ENCODE data around the gene KREMEN1. TPM values are rescaled to one million over a fixed set of nuclear protein-coding genes. Genes with fewer than 3 reads are reported as not detected.
"Not testable (repeated sequence)": the region's sequence is repeated elsewhere in the genome, so short reads cannot be mapped to it uniquely, and the experiment has no call there.

Gene KREMEN1
- polyA plus RNA-seq, 3 donors from 2014 or later: not detected

DNA sequence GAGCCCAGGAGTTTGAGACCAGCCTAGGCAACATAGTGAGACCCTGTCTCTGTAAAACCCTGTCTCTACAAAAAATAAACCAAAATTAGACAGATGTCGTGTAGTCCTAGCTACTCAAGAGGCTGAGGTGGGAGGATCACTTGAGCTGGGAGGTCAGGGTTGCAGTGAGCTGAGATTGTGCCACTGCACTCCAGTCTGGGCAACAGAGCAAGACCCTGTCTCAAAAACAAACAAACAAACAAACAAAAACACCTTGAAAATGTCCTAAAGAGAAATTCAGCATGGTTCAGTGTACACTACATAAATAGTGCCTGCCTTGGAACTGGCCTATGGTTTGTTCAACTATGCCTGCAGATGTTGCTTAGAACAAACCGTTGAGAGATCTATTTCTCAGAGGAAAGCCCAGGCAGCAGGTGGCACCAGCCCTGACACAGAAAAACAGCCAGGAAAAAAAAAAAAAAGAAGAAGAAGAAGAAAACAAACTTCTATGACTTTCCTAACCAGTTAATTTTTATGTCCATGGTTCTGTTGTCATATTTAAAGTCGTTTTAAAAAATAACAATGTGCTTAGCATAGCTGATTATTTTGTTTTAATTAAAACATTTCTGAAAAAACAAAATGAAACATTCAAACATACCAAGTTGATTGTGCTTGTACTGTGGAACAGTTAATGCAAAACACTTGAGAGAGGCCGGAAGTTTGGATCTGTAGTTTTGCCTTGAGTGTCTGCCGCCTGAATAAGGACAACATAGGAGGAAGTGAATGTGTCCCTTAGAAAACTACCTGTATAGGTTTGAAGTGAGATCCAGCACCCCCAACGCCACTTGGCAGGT is 5.4 kb downstream of the KREMEN1 start:
- H3K27me3 Mint-ChIP-seq (ENCODE audit: low read depth in 3 of 3): peaks cover 8 to 28% (median 26%) of the 10 kb centered on the region in 3 donors
- H3K4me1 Mint-ChIP-seq: peaks cover 24 to 40% of the 10 kb centered on the region in 2 donors
- DNase-seq: no peak
- H3K9me3 Mint-ChIP-seq: no peaks in the 10 kb centered on the region
- no peaks in the 10 kb centered on the region for H3K36me3 Mint-ChIP-seq
- H3K4me3 Mint-ChIP-seq: no peak overlapping the region
- no peak overlapping the region for H3K27ac Mint-ChIP-seq

DNA sequence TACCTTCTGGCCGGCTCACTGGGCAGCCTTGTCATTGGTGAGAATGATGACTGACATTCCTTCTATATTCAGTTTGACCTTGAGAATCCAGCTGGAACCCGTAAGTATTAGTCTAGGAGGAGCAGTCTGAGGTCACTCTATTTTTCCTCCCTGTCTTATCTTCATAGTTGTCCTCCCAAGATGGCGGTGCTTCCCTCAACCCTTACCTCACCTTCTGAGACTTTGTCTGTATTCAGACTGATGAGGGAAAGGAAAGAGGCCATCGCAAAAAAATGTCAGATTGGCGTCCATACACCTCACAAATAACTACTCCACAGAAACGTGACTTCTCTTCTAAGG is 6.0 kb downstream of the KREMEN1 start:
- peaks cover 24 to 40% of the 10 kb centered on the region in 2 donors for H3K4me1 Mint-ChIP-seq
- DNase-seq: no peak
- H3K9me3 Mint-ChIP-seq: no peaks in the 10 kb centered on the region
- no peak overlapping the region for H3K4me3 Mint-ChIP-seq
- peaks cover 11 to 32% (median 26%) of the 10 kb centered on the region in 3 donors for H3K27me3 Mint-ChIP-seq (ENCODE audit: low read depth in 3 of 3)
- H3K27ac Mint-ChIP-seq: no peak overlapping the region
- no peaks in the 10 kb centered on the region for H3K36me3 Mint-ChIP-seq

GRCh38 chr22:29079218-29079901 is 6.5 kb downstream of the KREMEN1 start:
- peak; percentile 44 to 69 (median 57) for DNase-seq
- Mint-ChIP-seq H3K4me3 (peak overlapping the region in 4 of 5 donors; percentile 6 to 50 (median 19)), H3K36me3 (no peaks in the 10 kb centered on the region), H3K4me1 (peaks cover 22 to 35% of the 10 kb centered on the region in 2 donors), H3K27me3 (ENCODE audit: low read depth in 3 of 3) (peaks cover 11 to 32% (median 22%) of the 10 kb centered on the region in 3 donors), H3K9me3 (peaks cover 0 to 3% (median 0%) of the 10 kb centered on the region in 6 donors), H3K27ac (peak overlapping the region in 2 of 6 donors; percentile 7 to 43)

- H3K4me3 Mint-ChIP-seq: peak overlapping the region in 1 of 5 donors; percentile 50
- H3K27me3 Mint-ChIP-seq (ENCODE audit: low read depth in 3 of 3): peaks cover 13 to 24% (median 21%) of the 10 kb centered on the region in 3 donors
- H3K27ac Mint-ChIP-seq: peak overlapping the region in 2 of 6 donors; percentile 7
- DNase-seq: no peak
- H3K36me3 Mint-ChIP-seq: no peaks in the 10 kb centered on the region
- peaks cover 21 to 31% of the 10 kb centered on the region in 2 donors for H3K4me1 Mint-ChIP-seq
- H3K9me3 Mint-ChIP-seq: peaks cover 0 to 3% (median 0%) of the 10 kb centered on the region in 6 donors
These were observed 7.5 kb downstream of the KREMEN1 start for GRCh38 chr22:29080106-29080975.

DNA sequence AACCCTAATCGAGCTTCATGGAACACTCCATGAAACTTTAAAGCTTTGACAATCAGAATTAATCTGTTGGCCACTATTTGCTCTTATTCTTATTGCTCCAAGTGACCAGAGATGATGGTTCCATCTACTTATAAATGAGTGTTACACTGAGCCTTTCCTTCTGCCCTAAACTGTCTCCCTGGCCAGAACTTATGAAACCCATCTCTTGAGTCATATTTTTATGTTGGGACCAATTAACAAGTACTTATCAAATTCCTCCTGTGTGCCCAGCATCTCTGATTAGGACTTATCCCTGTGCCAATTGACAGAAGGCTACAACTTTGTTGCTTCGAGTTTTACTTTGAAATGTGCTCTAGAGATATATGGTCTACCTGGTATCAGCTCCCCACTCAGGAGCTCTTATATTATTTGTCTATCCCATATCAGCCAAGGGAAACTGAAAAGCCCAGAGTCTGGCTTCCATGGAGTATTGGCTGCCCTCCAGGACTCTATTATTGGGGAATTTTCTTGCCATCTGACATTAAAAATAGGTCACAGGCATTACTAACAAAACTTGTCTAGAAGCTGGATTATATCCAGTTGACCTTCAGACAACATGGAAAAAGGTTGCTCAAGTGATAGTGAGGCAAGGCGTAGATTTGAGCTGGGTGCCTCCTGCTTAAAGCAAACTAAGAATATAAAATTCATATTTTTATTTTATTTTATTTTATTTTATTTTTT is 8.8 kb downstream of the KREMEN1 start:
- Mint-ChIP-seq H3K36me3 (no peaks in the 10 kb centered on the region), H3K27ac (no peak overlapping the region), H3K27me3 (ENCODE audit: low read depth in 3 of 3) (peaks cover 13 to 18% (median 13%) of the 10 kb centered on the region in 3 donors), H3K4me3 (no peak overlapping the region), H3K9me3 (peaks cover 0 to 3% (median 0%) of the 10 kb centered on the region in 6 donors), H3K4me1 (peaks cover 21 to 31% of the 10 kb centered on the region in 2 donors)
- no peak for DNase-seq

DNA sequence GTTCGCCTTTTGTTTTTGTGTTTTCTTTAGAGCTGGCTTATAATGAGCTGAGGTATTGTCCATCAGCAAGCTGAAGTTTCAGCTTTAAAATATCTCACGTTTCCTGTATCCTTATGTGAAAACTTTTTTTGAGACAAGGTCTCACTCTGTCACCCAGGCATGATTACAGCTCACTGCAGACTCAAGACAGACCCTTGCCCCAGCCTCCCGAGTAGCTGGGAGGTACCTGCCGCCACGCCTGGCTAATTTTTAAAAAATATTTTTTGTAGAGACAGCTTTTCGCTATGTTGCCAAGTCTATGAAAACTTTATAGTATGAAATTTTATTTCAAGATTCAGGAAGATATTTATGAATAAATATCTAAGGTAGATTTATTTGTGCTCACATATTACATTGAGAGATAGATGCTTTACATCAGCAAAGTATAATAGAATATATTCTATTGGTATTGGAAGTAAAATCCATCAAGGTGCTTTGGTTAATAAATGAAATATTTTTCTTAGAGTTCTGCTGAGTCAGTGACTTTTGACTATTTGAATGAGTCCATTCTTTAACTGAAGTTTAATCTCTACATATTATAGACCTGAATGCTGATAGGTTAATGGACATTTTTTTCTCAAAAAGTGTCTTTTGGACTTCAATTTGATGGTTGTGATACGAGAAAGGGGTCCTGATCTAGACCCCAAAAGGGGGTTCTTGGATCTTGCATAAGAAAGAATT is 10.2 kb downstream of the KREMEN1 start:
- Mint-ChIP-seq H3K27ac (no peak overlapping the region), H3K36me3 (no peaks in the 10 kb centered on the region)

GRCh38 chr22:29083576-29083932 is 10.7 kb downstream of the KREMEN1 start:
- DNase-seq, H3K36me3 Mint-ChIP-seq, H3K27ac Mint-ChIP-seq, H3K9me3 Mint-ChIP-seq, H3K4me3 Mint-ChIP-seq: not testable (repeated sequence)
- H3K27me3 Mint-ChIP-seq (ENCODE audit: low read depth in 3 of 3): peaks cover 7 to 18% (median 13%) of the 10 kb centered on the region in 3 donors
- H3K4me1 Mint-ChIP-seq: peaks cover 21 to 27% of the 10 kb centered on the region in 2 donors

More for the DNA sequence above, 10.2 kb downstream of the KREMEN1 start:
- no peak for DNase-seq
- Mint-ChIP-seq H3K4me1 (peaks cover 21 to 31% of the 10 kb centered on the region in 2 donors), H3K4me3 (no peak overlapping the region), H3K9me3 (peaks cover 0 to 3% (median 0%) of the 10 kb centered on the region in 6 donors), H3K27me3 (ENCODE audit: low read depth in 3 of 3) (peaks cover 11 to 18% (median 13%) of the 10 kb centered on the region in 3 donors)

DNA sequence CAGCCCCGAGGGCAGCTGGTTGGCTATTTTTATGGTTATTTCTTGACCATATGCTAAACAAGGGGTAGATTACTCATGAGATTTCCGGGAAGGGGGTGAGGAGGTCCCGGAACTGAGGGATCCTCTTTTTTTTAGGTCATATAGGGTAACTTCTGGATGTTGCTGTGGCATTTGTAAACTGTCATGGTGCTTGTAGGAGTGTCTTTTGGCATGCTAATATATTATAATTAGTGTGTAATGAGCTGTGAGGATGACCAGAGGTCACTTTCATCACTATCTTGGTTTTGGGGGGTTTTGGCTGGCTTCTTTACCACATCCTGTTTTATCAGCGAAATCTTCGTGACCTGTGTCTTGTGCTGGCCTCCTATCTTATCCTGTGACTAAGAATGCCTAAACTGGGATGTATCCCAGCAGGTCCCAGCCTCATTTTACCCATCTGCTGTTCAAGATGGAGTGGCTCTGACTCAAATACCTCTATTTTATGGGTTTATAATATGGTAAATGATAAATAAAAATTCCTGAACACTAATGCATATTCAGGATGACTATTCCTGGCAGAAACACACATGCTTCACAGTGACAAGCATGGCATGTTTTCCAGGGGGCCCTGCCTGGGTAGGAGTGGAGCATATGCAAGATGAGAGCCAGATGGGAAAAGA is 11.2 kb downstream of the KREMEN1 start:
- peaks cover 2 to 18% (median 13%) of the 10 kb centered on the region in 3 donors for H3K27me3 Mint-ChIP-seq (ENCODE audit: low read depth in 3 of 3)
- no peak overlapping the region for H3K4me3 Mint-ChIP-seq
- H3K4me1 Mint-ChIP-seq: peaks cover 16 to 22% of the 10 kb centered on the region in 2 donors
- no peak for DNase-seq
- H3K9me3 Mint-ChIP-seq: peaks cover 0 to 3% (median 0%) of the 10 kb centered on the region in 6 donors
- no peaks in the 10 kb centered on the region for H3K36me3 Mint-ChIP-seq
- H3K27ac Mint-ChIP-seq: no peak overlapping the region

GRCh38 chr22:29087012-29087411 is 14.2 kb downstream of the KREMEN1 start:
- DNase-seq: no peak
- Mint-ChIP-seq H3K36me3 (no peaks in the 10 kb centered on the region), H3K27ac (no peak overlapping the region), H3K9me3 (peaks cover 0 to 3% (median 0%) of the 10 kb centered on the region in 6 donors), H3K4me1 (no peaks in the 10 kb centered on the region), H3K27me3 (ENCODE audit: low read depth in 3 of 3) (peaks cover 4 to 21% (median 15%) of the 10 kb centered on the region in 3 donors), H3K4me3 (no peak overlapping the region)

GRCh38 chr22:29088809-29089208 is 16.0 kb downstream of the KREMEN1 start:
- no peaks in the 10 kb centered on the region for H3K4me1 Mint-ChIP-seq
- peaks cover 4 to 12% (median 9%) of the 10 kb centered on the region in 3 donors for H3K27me3 Mint-ChIP-seq (ENCODE audit: low read depth in 3 of 3)
- H3K27ac Mint-ChIP-seq: no peak overlapping the region
- no peak for DNase-seq
- peaks cover 0 to 3% (median 0%) of the 10 kb centered on the region in 6 donors for H3K9me3 Mint-ChIP-seq
- H3K4me3 Mint-ChIP-seq: no peak overlapping the region
- no peaks in the 10 kb centered on the region for H3K36me3 Mint-ChIP-seq

GRCh38 chr22:29089507-29089906 is 16.7 kb downstream of the KREMEN1 start:
- H3K27me3 Mint-ChIP-seq (ENCODE audit: low read depth in 3 of 3): peaks cover 4 to 12% (median 6%) of the 10 kb centered on the region in 3 donors
- H3K9me3 Mint-ChIP-seq: no peaks in the 10 kb centered on the region
- H3K4me3 Mint-ChIP-seq: no peak overlapping the region
- DNase-seq: no peak
- no peak overlapping the region for H3K27ac Mint-ChIP-seq
- H3K4me1 Mint-ChIP-seq: no peaks in the 10 kb centered on the region
- no peaks in the 10 kb centered on the region for H3K36me3 Mint-ChIP-seq

GRCh38 chr22:29090039-29090438 is 17.2 kb downstream of the KREMEN1 start:
- H3K4me3 Mint-ChIP-seq: no peak overlapping the region
- no peaks in the 10 kb centered on the region for H3K36me3 Mint-ChIP-seq
- H3K4me1 Mint-ChIP-seq: no peaks in the 10 kb centered on the region
- peaks cover 4 to 9% (median 6%) of the 10 kb centered on the region in 3 donors for H3K27me3 Mint-ChIP-seq (ENCODE audit: low read depth in 3 of 3)
- no peaks in the 10 kb centered on the region for H3K9me3 Mint-ChIP-seq
- no peak overlapping the region for H3K27ac Mint-ChIP-seq
- DNase-seq: no peak

Data from immature natural killer cell (primary cell).